Liver (tissue), 9 donors: ENCODE results near the gene OR7C2. TPM values are rescaled to one million over a fixed set of nuclear protein-coding genes. Genes with fewer than 3 reads are reported as not detected.

Experiments used
- DNase-seq: peaks from one replicate; pipeline ENCODE4 v3.0.0-alpha.2; 2017; ENCODE audit warnings: low spot score
- H3K27ac ChIP-seq, 2 donors: one replicate each; pipeline ENCODE4 v1.7.0; 2013; ENCODE audit warnings: inconsistent platforms in 2 of 2, low read length in 2 of 2, control low read depth in 1 of 2, low read depth in 1 of 2, mild to moderate bottlenecking in 1 of 2
- H3K27me3 ChIP-seq, 4 donors: one replicate each; pipeline versions ENCODE4 v1.6.1 to v1.7.0; 2013; ENCODE audit warnings: low read length in 3 of 4, inconsistent platforms in 1 of 4, mild to moderate bottlenecking in 1 of 4, moderate library complexity in 1 of 4; ENCODE audit not compliant: control insufficient read depth in 4 of 4, insufficient read depth in 4 of 4
- H3K36me3 ChIP-seq, 4 donors: one replicate each; pipeline versions ENCODE4 v1.6.1 to v1.7.0; 2013; ENCODE audit warnings: low read length in 3 of 4, mild to moderate bottlenecking in 3 of 4, low read depth in 1 of 4, moderate library complexity in 1 of 4; ENCODE audit not compliant: control insufficient read depth in 4 of 4, insufficient read depth in 3 of 4
- H3K4me1 ChIP-seq, 4 donors: one replicate each; pipeline versions ENCODE4 v1.6.1 to v1.7.0; 2013; ENCODE audit warnings: low read length in 3 of 4, mild to moderate bottlenecking in 3 of 4, moderate library complexity in 1 of 4; ENCODE audit not compliant: control insufficient read depth in 4 of 4, insufficient read depth in 4 of 4
- H3K4me3 ChIP-seq, 3 donors: one replicate each; pipeline versions ENCODE4 v1.6.1 to v1.7.0; 2013; ENCODE audit warnings: low read length in 3 of 3, control low read depth in 1 of 3, low read depth in 1 of 3, mild to moderate bottlenecking in 1 of 3
- H3K9ac ChIP-seq, 2 donors: one replicate each; pipeline ENCODE4 v1.7.0; 2013; ENCODE audit warnings: low read length in 2 of 2, mild to moderate bottlenecking in 2 of 2, moderate library complexity in 2 of 2, control low read depth in 1 of 2, low read depth in 1 of 2
- H3K9me3 ChIP-seq, 4 donors: one replicate each; pipeline versions ENCODE4 v1.6.1 to v1.7.0; 2013; ENCODE audit warnings: low read length in 3 of 4; ENCODE audit not compliant: control insufficient read depth in 4 of 4
- CTCF ChIP-seq: fragments of 150-350 bp; IDR thresholded peaks from 2 replicates; pipeline ENCODE4 v1.5.1; 2017; ENCODE audit warnings: improper control_type of control experiment, low read depth, low read length; ENCODE audit not compliant: missing input control
- EGR1 ChIP-seq, 2 donors: IDR thresholded peaks; 2 replicates each; pipeline ENCODE4 v1.6.1; 2016 to 2018; ENCODE audit warnings: antibody characterized with exemption in 2 of 2, low read depth in 2 of 2
- FOXA1 ChIP-seq: IDR thresholded peaks from 2 replicates; pipeline ENCODE4 v1.6.1; 2016; ENCODE audit warnings: antibody characterized with exemption
- GABPA ChIP-seq, 2 donors: IDR thresholded peaks in 1 of 2; conservative IDR thresholded peaks in 1 of 2; 2 replicates each; pipeline ENCODE4 v1.6.1; 2016; ENCODE audit warnings: antibody characterized with exemption in 2 of 2, mild to moderate bottlenecking in 1 of 2, moderate library complexity in 1 of 2
- HNF4A ChIP-seq, 2 donors: conservative IDR thresholded peaks; 2 replicates each; pipeline ENCODE4 v1.6.1; 2016; ENCODE audit warnings: antibody characterized with exemption in 2 of 2, mild to moderate bottlenecking in 2 of 2
- HNF4G ChIP-seq: IDR thresholded peaks from 2 replicates; pipeline ENCODE4 v1.6.1; 2016; ENCODE audit warnings: antibody characterized with exemption
- JUND ChIP-seq, 2 donors: IDR thresholded peaks; 2 replicates each; pipeline ENCODE4 v1.6.1; 2016; ENCODE audit warnings: antibody characterized with exemption in 2 of 2
- MAX ChIP-seq: IDR thresholded peaks from 2 replicates; pipeline ENCODE4 v1.6.1; 2016; ENCODE audit warnings: antibody characterized with exemption
- NR2F2 ChIP-seq: IDR thresholded peaks from 2 replicates; pipeline ENCODE4 v1.6.1; 2016; ENCODE audit warnings: antibody characterized with exemption
- RAD21 ChIP-seq, 2 donors: IDR thresholded peaks; 2 replicates each; pipeline ENCODE4 v1.6.1; 2016; ENCODE audit warnings: antibody characterized with exemption in 2 of 2, mild to moderate bottlenecking in 2 of 2
- REST ChIP-seq: IDR thresholded peaks from 2 replicates; pipeline ENCODE4 v1.6.1; 2016; ENCODE audit warnings: antibody characterized with exemption, mild to moderate bottlenecking
- SP1 ChIP-seq: IDR thresholded peaks from 2 replicates; pipeline ENCODE4 v1.6.1; 2018; ENCODE audit warnings: antibody characterized with exemption, mild to moderate bottlenecking
- TAF1 ChIP-seq: conservative IDR thresholded peaks from 2 replicates; pipeline ENCODE4 v1.6.1; 2016; ENCODE audit warnings: antibody characterized with exemption, mild to moderate bottlenecking
- YY1 ChIP-seq: IDR thresholded peaks from 2 replicates; pipeline ENCODE4 v1.6.1; 2016; ENCODE audit warnings: antibody characterized with exemption, mild to moderate bottlenecking
- ZBTB33 ChIP-seq: IDR thresholded peaks from 2 replicates; pipeline ENCODE4 v1.6.1; 2016; ENCODE audit warnings: antibody characterized with exemption
- WGBS: extraction: QIAGEN DNeasy Blood & Tissue Kit; methylation state at CpG from one replicate; pipeline ENCODE4 v1.1.7; 2013; 5-methylcytosine and 5-hydroxymethylcytosine counted together
- polyA plus RNA-seq, 2 donors: library from polyadenylated mRNA; stranded (reverse) in 1 of 2; unstranded in 1 of 2; fragments of 200-250 nt in 1 of 2; fragments of >200 nt in 1 of 2; fragmentation: Nextera tagmentation in 1 of 2; extraction: Ambion mirVana in 1 of 2; gene quantifications; one replicate each; pipeline versions ENCODE4 v1.2.1 to v1.2.3, GENCODE V29; 2013 to 2015
- total RNA-seq, 2 donors: library from RNA; depleted of rRNA; stranded (reverse); fragments of >200 nt; gene quantifications; one replicate each; pipeline ENCODE4 v1.2.3, GENCODE V29; 2014
- donor health status: healthy.
- donor health status: healthy.
- donor health status: healthy.
- donor health status: healthy.
- donor health status: healthy.

Gene OR7C2
- total and polyA plus RNA-seq, 4 donors = not detected

GRCh38 chr19:14957464-14957863 lies 16.2 kb downstream of the OR7C2 start:
- Histone ChIP-seq H3K27me3 (peaks cover 0 to 9% (median 0%) of the 10 kb centered on the region in 4 donors), H3K9me3 (peaks cover 9 to 37% (median 30%) of the 10 kb centered on the region in 4 donors), H3K9ac (no peak overlapping the region), H3K4me1 (no peaks in the 10 kb centered on the region), H3K27ac (no peak overlapping the region), H3K36me3 (no peaks in the 10 kb centered on the region), H3K4me3 (no peak overlapping the region)
- WGBS = 86% methylated on average over 3 of the region's 3 CpGs
- TF ChIP-seq JUND (IDR thresholded peaks at IDR 0.05) (no peak), FOXA1 (no peak), YY1 (no peak), HNF4G (no peak)
- DNase-seq = no peak

- H3K4me3 ChIP-seq = no peak overlapping the region
- H3K9me3 ChIP-seq = peaks cover 9 to 37% (median 30%) of the 10 kb centered on the region in 4 donors
- H3K36me3 ChIP-seq = no peaks in the 10 kb centered on the region
- H3K27me3 ChIP-seq = peaks cover 0 to 9% (median 0%) of the 10 kb centered on the region in 4 donors
- no peak for TF ChIP-seq NR2F2
- TF ChIP-seq EGR1 (IDR thresholded peaks at IDR 0.05; ENCODE audit: low read depth in 2 of 2) = no peak
- no peak for TF ChIP-seq HNF4A (conservative IDR thresholded peaks at IDR 0.05)
- no peak for TF ChIP-seq HNF4G
- no peak for TF ChIP-seq TAF1
- no peak for TF ChIP-seq ZBTB33
- TF ChIP-seq RAD21 (IDR thresholded peaks at IDR 0.05) = no peak
- TF ChIP-seq MAX = no peak
- no peak for TF ChIP-seq JUND (IDR thresholded peaks at IDR 0.05)
- no peak for TF ChIP-seq FOXA1
- no peak for TF ChIP-seq CTCF
- no peak for TF ChIP-seq SP1
- TF ChIP-seq REST = no peak
- TF ChIP-seq YY1 = no peak
- no peak for TF ChIP-seq GABPA (IDR thresholded peaks at IDR 0.05 in 1 of 2, conservative IDR thresholded peaks at IDR 0.05 in 1 of 2)
- DNase-seq = no peak
- H3K9ac ChIP-seq = no peak overlapping the region
- H3K27ac ChIP-seq = no peak overlapping the region
- no peaks in the 10 kb centered on the region for H3K4me1 ChIP-seq
- WGBS = 76% methylated on average over 1 of the region's 1 CpG
Measured at GRCh38 chr19:14959263-14959662, 18.0 kb downstream of the OR7C2 start.
